ENCODE measurements around the gene KAZALD1. TPM values are rescaled to one million over a fixed set of nuclear protein-coding genes. Genes with fewer than 3 reads are reported as not detected.
A peak's percentile ranks its signal among the peaks of the same experiment; 100 is the strongest.

Gene KAZALD1
- total RNA-seq, 1 donor from 2014 or later = 8.1 TPM

- Histone ChIP-seq H3K4me2 (ENCODE audit: low read length) (peak within 1 kb of the TSS; percentile 98), H3K4me1 (ENCODE audit: insufficient read depth, low read length) (peaks cover 25% of the 10 kb centered on the region), H4K20me1 (ENCODE audit: insufficient read depth, low read length) (peaks cover 35% of the 10 kb centered on the region), H3K27ac (ENCODE audit: low read depth, low read length) (peak within 1 kb of the TSS; percentile 96), H3K79me2 (ENCODE audit: insufficient read depth, low read length) (peaks cover 27% of the 10 kb centered on the region), H3K36me3 (ENCODE audit: insufficient read depth, low read length) (peaks cover 14% of the 10 kb centered on the region), H3K9ac (ENCODE audit: low read length) (peak within 1 kb of the TSS; percentile 96), H3K4me3 (ENCODE audit: insufficient read depth, low read depth, low read length) (peak within 1 kb of the TSS; percentile 86), H2AFZ (ENCODE audit: low read depth, low read length) (peak within 1 kb of the TSS; percentile 94), H3K27me3 (ENCODE audit: insufficient read depth, low read length) (no peaks in the 10 kb centered on the region), H3K9me3 (ENCODE audit: insufficient read depth, low read depth, low read length) (no peaks in the 10 kb centered on the region)
- no peaks in the 10 kb centered on the region for H3K9me3 Mint-ChIP-seq (ENCODE audit: unreplicated experiment)
- no peak for FAIRE-seq
- H3K27me3 Mint-ChIP-seq (ENCODE audit: low read depth, unreplicated experiment) = peaks cover 2% of the 10 kb centered on the region
- H3K4me1 Mint-ChIP-seq (ENCODE audit: low read depth, unreplicated experiment) = peaks cover 16% of the 10 kb centered on the region
- DNase-seq (ENCODE audit: low read depth) = peak; percentile 92
- TF ChIP-seq EZH2 (IDR thresholded peaks at IDR 0.05; ENCODE audit: insufficient read depth, low read length) (no peak), CTCF (IDR thresholded peaks at IDR 0.05; ENCODE audit: insufficient read depth, low read depth, low read length) (no peak)
- H3K36me3 Mint-ChIP-seq (ENCODE audit: low read depth, unreplicated experiment) = peaks cover 7% of the 10 kb centered on the region
- peak within 1 kb of the TSS; percentile 88 for H3K4me3 Mint-ChIP-seq (ENCODE audit: unreplicated experiment)
- H3K27ac Mint-ChIP-seq (ENCODE audit: unreplicated experiment) = peak within 1 kb of the TSS; percentile 98
These were observed 30.5 kb upstream of the KAZALD1 start, which contains the start of the genes PDZD7 and SFXN3 for GRCh38 chr10:101031128-101031795. TSS of gene PDZD7 (minus strand) at chr10:101031129. CDS start at chr10:101030219, 910 bp downstream. TSS of gene SFXN3 (plus strand) at chr10:101031234. CDS start at chr10:101034695, 3,461 bp downstream.

GRCh38 chr10:101031796-101032636 is 29.8 kb upstream of the KAZALD1 start:
- peak overlapping the region; percentile 98 for H3K27ac Mint-ChIP-seq (ENCODE audit: unreplicated experiment)
- no peaks in the 10 kb centered on the region for H3K9me3 Mint-ChIP-seq (ENCODE audit: unreplicated experiment)
- no peaks in the 10 kb centered on the region for H3K9me3 ChIP-seq (ENCODE audit: insufficient read depth, low read depth, low read length)
- H3K79me2 ChIP-seq (ENCODE audit: insufficient read depth, low read length) = peaks cover 27% of the 10 kb centered on the region
- peak overlapping the region; percentile 96 for H3K27ac ChIP-seq (ENCODE audit: low read depth, low read length)
- peaks cover 42% of the 10 kb centered on the region for H4K20me1 ChIP-seq (ENCODE audit: insufficient read depth, low read length)
- peaks cover 25% of the 10 kb centered on the region for H3K4me1 ChIP-seq (ENCODE audit: insufficient read depth, low read length)
- peaks cover 14% of the 10 kb centered on the region for H3K4me1 Mint-ChIP-seq (ENCODE audit: low read depth, unreplicated experiment)
- peaks cover 20% of the 10 kb centered on the region for H3K36me3 ChIP-seq (ENCODE audit: insufficient read depth, low read length)
- peak overlapping the region; percentile 88 for H3K4me3 Mint-ChIP-seq (ENCODE audit: unreplicated experiment)
- H3K36me3 Mint-ChIP-seq (ENCODE audit: low read depth, unreplicated experiment) = peaks cover 7% of the 10 kb centered on the region
- FAIRE-seq = no peak
- H3K9ac ChIP-seq (ENCODE audit: low read length) = peak overlapping the region; percentile 96
- no peak for TF ChIP-seq CTCF (IDR thresholded peaks at IDR 0.05; ENCODE audit: insufficient read depth, low read depth, low read length)
- TF ChIP-seq EZH2 (IDR thresholded peaks at IDR 0.05; ENCODE audit: insufficient read depth, low read length) = no peak
- H3K4me3 ChIP-seq (ENCODE audit: insufficient read depth, low read depth, low read length) = peak overlapping the region; percentile 86
- peak overlapping the region; percentile 98 for H3K4me2 ChIP-seq (ENCODE audit: low read length)
- no peaks in the 10 kb centered on the region for H3K27me3 ChIP-seq (ENCODE audit: insufficient read depth, low read length)
- H3K27me3 Mint-ChIP-seq (ENCODE audit: low read depth, unreplicated experiment) = peaks cover 2% of the 10 kb centered on the region
- peak; percentile 46 for DNase-seq (ENCODE audit: low read depth)
- peak overlapping the region; percentile 94 for H2AFZ ChIP-seq (ENCODE audit: low read depth, low read length)

Measured in astrocyte (in vitro differentiated cells and primary cell).